Activated CD8-positive, alpha-beta memory T cell treated with anti-CD3 and anti-CD28 coated beads for 4 hours (primary cell): Measurements from ENCODE around the gene SHC2.

Experiments
- DNase-seq, 2 donors: peaks; one replicate each; pipeline ENCODE4 v3.0.0-alpha.2; 2020; ENCODE audit warnings: low read depth in 2 of 2

Gene SHC2, protein sequence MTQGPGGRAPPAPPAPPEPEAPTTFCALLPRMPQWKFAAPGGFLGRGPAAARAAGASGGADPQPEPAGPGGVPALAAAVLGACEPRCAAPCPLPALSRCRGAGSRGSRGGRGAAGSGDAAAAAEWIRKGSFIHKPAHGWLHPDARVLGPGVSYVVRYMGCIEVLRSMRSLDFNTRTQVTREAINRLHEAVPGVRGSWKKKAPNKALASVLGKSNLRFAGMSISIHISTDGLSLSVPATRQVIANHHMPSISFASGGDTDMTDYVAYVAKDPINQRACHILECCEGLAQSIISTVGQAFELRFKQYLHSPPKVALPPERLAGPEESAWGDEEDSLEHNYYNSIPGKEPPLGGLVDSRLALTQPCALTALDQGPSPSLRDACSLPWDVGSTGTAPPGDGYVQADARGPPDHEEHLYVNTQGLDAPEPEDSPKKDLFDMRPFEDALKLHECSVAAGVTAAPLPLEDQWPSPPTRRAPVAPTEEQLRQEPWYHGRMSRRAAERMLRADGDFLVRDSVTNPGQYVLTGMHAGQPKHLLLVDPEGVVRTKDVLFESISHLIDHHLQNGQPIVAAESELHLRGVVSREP

DNA sequence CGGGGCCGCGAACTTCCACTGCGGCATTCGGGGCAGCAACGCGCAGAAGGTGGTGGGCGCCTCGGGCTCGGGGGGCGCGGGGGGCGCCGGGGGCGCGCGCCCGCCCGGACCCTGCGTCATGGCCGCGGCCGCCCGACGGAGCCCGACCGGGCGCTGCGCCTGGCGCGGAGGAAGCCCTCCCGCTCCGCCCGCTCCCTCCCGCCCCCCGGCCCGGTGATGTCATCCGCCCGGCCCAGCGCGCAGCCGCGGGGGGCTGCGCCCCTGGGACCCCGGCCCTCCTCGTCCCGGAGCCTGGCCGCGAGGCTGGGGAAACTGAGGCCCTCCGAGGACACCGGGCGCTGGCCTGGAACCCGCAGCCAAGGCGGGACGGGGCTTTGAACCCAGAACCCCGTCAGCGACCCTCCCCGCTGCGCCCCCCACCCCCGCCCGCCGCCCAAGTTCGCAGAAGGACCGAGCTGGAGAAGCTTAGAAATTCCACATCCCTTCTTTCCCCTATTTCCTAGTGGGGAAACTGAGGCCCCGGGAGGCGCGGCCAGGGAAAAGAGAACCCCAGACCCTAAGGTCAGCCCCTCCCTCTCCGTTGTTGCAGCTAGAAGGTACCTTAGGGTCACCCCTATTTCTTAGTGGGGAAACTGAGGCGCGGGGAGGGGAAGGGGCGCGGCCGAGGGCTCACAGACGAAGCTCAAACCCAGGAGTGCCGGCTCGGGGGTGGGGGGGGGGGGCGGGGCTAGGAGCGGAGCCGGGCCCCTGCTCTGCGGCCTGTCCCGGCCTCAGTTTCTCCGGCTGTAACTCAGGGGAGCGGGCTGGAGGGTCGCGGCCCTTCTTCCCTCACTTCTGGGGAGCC is at the start of gene SHC2:
TSS of gene SHC2 (minus strand) at position 157 of the 844 bp plus-strand sequence. CDS start at position 120, 37 bp downstream.
- DNase-seq, result no peak

DNA sequence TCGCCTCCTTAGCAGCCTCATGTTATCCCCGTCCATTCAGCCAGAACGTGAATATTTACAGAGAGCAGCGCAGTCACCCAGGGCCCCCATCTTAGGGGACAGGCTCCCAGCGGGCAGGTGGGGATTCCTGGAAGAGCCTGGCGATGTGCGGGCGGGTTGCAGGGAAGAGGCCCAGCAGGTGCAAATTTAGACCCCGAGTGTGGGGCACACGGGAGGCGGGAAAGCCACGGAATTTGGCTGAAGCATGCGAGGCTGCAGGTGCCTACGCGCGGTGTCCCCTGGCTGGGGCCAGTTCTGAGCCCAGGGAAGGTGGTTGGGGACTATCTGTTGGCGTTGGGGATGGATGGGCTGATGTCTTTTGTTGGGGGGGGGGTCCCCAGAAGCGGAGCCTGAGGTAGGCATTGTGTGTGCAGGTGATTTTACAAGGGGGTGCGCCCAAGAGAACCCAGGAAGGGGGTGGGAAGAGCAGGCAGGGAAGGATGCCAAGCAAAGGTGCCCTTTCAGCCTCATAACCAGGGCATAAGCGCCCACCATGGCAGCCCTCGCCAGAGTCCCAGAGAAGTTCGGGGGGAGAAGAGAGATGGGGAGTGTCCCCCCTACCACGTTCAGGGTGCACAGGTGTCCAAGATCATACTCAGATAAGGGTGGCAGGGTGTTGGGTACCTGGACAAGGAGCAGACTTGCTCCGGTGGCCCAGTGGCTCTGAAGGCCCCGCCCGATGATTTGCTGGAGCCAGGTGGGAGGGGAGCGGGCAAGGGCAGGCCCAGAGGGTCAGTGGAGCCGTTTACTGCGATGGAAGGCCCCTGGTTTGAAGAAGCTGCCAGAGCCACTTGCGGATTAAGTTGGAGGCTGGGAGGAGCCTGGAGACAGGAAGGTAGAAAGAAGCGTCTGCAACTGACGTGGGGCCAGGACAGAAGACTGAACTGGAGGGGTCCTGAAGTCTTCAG is 47.6 kb upstream of the SHC2 start:
- DNase-seq, result no peak

DNA sequence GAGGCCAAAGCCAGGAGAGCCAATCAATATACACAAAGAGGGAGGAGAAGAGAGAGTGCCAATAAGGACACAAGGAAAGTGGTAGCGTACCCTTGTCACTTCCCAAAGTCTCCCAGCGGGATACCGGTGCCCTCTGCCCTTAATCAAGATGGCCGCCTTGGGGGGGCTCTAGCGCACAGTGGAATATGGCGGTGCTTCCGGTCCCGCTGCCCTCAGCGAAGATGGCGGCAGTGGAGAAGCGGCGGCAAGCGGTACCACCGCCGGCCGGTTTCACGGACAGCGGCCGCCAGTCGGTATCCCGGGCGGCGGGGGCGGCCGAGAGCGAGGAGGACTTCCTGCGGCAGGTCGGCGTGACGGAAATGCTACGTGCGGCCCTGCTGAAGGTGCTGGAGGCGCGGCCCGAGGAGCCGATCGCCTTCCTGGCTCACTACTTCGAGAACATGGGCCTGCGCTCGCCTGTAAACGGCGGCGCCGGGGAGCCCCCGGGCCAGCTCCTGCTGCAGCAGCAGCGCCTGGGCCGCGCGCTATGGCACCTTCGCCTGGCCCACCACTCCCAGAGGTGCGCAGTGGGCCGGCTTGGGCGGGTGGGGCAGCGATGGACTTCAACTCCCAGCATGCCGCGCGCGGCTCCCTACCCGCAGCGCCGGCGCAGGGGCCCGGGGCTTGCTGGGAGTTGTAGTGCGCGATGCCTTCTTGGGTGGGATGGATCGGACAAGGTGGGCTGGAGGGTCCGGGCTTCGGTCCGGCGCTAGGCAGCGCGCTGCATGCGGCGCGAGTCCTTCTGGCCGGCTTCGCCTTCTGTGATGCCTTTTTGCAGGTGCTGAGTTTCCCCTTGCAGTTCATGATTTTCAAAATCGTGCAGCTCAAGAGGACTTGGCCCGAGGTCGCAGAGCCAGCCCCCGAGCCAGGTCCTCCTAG is 46.7 kb upstream of the SHC2 start, which contains the start of gene TPGS1:
TSS of gene TPGS1 (plus strand) at position 212 of the 918 bp plus-strand sequence. CDS start at position 222, 10 bp downstream.
- peak; percentile 73 to 80 for DNase-seq

DNA sequence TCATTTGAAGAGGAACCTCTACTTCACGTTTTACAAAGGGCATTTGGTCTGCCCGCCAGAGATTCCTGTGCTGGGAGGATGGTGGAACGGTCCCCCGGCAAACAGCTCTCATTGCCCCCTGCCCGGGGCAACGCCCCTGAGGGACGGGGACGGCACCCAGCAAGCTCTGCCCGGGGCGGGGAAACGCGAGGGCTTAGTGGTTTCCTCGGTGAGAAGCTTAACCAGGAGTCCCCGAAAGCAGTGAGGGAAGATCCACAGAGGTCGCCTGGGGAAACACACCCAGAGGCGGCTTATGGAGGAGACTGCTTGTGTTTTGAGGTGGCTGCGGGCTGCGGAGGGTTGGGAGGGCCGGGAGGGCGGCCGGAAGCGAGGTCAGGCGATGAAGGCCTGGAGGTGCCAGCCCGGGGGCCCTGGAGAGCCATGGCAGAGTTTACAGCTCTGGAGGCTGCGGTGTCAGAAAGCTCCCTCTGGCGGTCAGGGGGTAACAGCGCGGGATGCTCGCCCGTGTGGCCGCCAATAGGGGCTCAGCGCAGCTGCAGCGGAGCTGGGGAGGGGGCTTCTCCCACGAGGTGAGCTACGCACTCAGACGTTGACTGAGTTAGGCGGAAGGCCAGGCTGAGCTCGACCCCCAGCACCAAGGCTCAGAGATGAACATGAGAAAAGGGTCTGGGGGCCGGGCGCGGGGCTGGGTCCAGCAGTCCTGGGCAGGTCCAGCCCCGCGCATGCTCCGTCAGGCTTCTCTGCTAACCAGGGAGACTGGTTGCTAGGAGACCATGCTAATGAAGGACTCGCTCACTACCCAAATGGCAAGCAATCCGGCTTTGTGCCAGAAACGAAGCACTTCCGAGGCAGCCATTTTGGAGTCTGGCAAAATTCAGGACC is 45.8 kb upstream of the SHC2 start:
- DNase-seq, result peak; percentile 84 to 92

DNA sequence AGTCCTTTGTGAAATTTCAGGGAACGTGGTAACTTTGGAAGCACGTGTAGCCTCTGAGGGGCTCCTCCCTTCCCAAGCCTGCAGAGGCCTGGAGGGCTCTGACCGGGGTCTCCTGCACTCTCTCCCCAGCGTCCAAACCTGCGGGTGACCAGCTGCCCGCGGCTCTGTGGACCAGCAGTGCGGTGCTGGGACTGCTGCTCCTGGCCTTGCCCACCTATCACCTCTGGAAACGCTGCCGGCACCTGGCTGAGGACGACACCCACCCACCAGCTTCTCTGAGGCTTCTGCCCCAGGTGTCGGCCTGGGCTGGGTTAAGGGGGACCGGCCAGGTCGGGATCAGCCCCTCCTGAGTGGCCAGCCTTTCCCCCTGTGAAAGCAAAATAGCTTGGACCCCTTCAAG is 43.8 kb upstream of the SHC2 start:
- no peak for DNase-seq

DNA sequence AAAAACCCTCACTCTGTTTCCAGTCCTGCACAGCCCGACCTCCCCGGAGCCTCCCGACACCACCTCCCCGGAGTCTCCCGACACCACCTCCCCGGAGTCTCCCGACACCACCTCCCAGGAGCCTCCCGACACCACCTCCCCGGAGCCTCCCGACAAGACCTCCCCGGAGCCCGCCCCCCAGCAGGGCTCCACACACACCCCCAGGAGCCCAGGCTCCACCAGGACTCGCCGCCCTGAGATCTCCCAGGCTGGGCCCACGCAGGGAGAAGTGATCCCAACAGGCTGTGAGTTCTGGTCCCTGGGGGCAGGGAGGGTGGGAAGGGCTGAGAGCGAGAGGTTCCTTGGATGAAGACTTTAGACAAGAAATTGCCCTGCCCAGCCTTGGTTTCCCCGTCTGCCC is 40.8 kb upstream of the SHC2 start:
- DNase-seq, result no peak

DNA sequence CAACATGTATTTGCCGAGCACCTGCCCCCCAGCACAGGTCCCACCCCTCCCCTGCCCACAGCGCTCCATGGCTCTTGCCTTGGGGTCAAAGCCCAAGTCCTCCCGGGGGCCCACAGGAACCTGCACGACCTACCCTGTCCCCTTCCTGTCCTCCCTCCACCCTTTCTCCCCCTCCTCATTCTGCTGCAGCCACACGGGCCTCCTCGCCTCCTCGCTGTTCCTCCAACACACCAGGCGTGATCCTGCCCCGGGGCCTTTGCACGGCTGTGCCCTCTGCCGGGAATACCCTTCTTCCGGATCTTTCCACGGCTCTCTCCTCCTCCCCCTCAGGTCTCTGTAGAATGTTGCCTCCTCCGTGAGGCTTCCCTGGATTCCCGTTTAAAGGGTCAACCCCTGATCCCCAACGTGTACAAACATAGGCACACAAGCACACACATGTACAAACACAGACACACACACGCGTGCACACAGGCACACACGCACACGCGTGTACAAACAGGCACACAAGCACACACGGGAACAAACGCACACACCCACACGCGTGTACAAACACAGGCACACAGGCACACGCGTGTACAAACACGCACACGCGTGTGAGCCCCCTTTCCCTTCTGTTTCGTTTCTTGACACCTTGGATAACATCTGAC is 38.3 kb upstream of the SHC2 start:
- no peak for DNase-seq

DNA sequence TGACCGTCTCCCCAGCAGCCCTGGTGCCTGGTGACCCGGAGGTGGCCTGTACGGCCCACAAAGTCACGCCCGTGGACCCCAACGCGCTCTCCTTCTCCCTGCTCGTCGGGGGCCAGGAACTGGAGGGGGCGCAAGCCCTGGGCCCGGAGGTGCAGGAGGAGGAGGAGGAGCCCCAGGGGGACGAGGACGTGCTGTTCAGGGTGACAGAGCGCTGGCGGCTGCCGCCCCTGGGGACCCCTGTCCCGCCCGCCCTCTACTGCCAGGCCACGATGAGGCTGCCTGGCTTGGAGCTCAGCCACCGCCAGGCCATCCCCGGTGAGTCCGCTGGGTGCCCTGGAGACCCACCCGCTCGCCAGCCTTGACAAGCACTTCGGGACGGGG is 37.7 kb upstream of the SHC2 start:
- DNase-seq, result no peak

DNA sequence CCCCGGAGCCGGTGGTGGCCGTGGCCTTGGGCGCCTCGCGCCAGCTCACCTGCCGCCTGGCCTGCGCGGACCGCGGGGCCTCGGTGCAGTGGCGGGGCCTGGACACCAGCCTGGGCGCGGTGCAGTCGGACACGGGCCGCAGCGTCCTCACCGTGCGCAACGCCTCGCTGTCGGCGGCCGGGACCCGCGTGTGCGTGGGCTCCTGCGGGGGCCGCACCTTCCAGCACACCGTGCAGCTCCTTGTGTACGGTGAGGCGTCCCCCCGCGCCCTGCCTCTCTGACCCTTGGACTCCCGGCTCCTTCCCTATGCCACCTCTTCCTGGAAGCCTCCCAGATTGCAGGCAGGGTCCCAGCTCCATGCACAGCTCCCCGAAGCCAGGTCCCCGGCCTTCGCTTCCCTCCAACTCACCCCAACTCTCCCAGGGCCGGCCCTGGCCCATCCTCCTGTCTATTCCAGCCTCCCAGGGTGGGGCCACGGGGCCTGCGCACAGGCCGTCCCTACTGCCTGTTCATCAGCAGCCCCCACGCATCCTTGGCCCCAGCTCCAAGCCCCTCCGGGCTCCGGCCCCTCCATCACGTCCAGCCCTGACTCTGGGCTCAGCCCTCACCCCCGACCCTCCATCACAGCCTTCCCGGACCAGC is 37.2 kb upstream of the SHC2 start:
- no peak for DNase-seq

DNA sequence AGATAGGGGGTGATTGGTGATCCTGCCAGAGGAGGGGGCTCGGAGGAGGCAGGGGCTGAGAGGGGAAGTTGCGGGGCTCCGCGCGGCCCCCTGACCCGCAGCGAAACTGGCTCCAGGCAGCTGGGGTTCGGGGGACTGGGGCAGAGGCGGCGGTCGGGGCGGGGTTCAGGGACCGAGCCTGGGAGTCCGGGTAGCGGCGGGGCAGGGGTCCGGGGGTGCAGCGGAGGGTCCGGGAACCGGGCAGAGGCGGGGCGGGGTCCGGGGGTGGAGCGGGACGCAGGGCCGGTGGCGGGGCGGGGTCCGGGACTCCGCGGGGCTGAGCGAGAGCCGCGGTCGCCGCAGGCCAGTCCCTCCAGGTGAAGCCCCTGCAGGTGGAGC is 36.6 kb upstream of the SHC2 start:
- no peak for DNase-seq

DNA sequence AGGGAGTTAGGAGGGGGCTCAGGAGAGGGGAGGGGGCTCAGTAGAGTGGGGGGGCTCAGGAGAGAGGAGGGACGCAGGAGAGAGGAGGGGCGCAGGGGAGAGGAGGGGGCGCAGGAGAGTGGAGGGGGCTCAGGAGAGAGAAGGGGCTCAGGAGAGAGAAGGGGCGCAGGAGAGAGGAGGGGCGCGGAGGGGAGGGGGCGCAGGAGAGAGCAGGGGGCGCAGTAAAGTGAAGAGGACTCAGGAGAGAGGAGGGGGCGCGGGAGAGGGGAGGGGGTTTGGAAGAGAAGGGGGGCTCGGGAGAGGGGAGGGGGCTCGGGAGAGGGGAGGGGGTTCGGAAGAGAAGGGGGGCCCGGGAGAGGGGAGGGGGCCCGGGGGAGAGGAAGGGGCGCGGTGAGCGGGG is 36.2 kb upstream of the SHC2 start:
- DNase-seq, result no peak

DNA sequence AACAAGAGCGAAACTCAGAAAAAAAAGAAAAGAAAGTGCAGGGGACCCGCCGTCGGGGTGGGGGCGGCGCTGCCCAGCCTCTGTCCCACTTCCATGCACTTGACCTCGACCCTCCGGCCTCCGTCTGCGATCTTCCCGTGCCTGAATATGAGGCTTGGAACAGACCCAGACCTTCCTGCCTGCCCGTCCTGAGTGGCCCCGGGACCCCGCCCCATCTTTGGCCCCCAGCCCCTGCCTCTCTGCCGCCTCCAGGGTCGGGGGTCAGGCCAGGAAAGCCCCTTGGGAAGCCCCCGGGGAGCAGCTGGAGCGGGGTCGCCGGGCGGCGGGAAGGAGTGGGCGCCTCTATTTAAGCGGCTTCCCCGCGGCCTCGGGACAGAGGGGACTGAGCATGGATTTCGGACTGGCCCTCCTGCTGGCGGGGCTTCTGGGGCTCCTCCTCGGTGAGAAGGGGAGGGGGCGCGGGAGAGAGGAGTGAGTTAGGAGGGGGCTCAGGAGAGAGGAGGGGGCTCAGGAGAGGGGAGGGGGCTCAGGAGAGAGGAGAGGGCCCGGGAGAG is 35.4 kb upstream of the SHC2 start, which contains the start of gene MADCAM1:
TSS of gene MADCAM1 (plus strand) at position 375 of the 554 bp plus-strand sequence. CDS start at position 389, 14 bp downstream.
- DNase-seq, result no peak

DNA sequence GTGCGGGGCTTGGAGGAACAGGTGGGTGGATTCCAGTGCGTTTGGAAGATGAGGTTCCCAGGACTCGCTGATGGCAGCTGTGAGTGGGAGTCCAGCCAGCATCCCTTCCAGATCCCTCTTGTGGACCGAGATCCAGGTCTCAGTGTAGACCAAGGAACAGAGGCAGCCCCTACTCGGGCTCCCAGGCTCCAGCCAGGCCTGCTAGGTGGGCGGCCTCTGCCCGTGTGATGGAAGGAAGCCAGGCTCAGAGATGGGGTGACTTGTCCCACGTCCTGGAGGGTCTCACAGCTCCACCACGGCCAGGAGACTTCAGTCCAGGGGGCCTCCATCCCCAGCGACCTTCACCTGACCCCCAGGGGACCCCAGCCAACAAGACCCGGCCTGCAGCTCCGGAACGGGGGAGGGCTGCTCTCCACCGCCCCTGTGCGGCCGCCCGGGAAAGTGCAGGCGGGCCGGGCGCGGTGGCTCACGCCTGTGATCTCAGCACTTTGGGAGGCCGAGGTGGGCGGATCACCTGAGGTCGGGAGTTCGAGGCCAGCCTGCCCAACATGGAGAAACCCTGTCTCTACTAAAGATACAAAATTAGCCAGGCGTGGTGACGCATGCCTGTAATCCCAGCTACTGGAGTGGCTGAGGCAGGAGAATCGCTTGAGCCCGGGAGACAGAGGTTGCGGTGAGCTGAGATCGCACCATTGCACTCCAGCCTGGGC is 34.7 kb upstream of the SHC2 start:
- DNase-seq, result no peak

DNA sequence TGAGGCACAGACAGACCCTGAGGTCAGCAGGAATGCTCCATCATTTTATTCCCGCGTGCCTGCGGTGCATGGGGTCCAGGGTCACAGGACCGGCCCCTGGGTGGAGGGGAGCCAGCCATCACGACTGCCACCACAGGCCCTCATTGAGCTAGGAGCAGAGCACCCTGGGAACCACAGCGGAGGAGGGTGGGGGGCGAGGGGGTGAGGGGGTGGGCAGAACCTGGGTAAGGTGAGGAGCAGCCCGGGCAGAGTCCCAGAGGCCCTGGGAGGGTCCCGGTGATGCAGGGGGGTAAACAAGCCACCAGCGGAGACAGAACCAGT is 34.2 kb upstream of the SHC2 start:
- no peak for DNase-seq

DNA sequence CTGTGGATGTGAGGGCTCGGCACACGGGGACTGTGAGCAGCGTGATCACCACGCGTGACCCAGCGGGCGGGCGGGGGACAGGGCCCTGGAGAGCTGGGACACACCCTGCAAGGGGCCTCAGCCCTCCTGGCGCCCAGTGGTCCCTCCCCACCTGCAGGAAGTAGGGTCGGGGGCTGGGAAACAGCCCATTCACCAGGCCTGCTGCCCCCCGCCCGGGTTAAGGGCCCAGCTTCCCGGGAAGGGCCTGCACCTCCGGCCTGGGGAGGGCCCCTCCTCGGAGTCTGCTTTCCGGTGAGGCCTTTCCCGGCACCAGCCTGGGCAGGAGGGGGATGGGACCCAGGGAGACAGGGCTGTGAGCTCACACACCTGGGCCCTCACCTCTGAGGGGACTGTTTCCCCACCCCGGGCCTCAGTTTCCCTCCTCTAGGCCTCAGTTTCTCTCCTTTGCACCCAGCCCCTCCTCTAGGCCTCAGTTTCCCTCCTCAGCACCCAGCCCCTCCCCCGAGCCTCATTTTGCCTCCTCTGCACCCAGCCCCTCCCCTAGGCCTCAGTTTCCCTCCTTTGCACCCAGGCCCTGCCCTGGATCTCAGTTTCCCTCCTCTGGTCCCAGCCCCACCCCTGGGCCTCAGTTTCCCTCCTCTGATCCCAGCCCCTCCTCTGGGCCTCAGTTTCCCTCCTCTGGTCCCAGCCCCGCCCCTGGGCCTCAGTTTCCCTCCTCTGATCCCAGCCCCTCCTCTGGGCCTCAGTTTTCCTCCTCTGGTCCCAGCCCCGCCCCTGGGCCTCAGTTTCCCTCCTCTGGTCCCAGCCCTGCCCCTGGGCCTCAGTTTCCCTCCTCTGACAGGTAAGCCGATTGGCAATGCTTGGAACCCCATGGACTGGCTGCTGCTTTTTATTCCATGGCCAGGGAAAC is 33.6 kb upstream of the SHC2 start:
- DNase-seq, result no peak
